ENCODE data around the gene HSD17B2.

DNA sequence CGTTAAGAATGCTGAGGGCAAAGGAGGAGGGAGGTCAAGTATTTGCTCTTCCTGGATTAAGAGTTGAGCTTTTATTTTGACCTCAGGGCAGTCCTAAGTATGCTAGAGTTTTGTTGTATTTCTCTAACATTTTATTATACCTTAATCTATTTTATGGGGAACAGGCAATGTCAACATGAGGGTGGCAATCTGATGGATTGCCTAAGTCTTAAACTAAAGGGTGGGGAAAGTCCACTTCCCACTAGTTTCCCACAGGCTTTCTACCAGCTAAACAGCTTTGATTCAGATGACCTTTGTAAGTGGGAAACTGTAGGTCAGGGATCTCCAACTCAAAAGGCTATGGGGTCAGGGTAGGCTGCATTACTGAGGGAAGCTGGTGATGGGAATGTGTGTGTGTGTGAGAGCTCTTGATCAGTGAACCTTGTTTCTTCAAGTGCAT is 24.9 kb downstream of the HSD17B2 start:
- no peak for TF ChIP-seq EP300 (IDR thresholded peaks at IDR 0.05; ENCODE audit: borderline replicate concordance)
- TF ChIP-seq RAD21 (IDR thresholded peaks at IDR 0.05; ENCODE audit: low read depth) = no peak
- no peak for TF ChIP-seq CREB1 (IDR thresholded peaks at IDR 0.05; ENCODE audit: low read depth)
- TF ChIP-seq, protein P1, sequence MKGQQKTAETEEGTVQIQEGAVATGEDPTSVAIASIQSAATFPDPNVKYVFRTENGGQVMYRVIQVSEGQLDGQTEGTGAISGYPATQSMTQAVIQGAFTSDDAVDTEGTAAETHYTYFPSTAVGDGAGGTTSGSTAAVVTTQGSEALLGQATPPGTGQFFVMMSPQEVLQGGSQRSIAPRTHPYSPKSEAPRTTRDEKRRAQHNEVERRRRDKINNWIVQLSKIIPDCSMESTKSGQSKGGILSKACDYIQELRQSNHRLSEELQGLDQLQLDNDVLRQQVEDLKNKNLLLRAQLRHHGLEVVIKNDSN (IDR thresholded peaks at IDR 0.05) = no peak
